Pancreas (tissue), 10 donors: ENCODE measurements around the gene IDUA. TPM values are rescaled to one million over a fixed set of nuclear protein-coding genes. Genes with fewer than 3 reads are reported as not detected.

Source experiments
- ATAC-seq, 4 donors: fragments of 200-7000 bp; cut with Tn5 transposase; one replicate each; pipeline versions ENCODE4 v1.8.0 to v1.9.1; 2020; ENCODE audit warnings: mild to moderate bottlenecking in 4 of 4, moderate library complexity in 4 of 4
- DNase-seq, 6 donors: peaks; one replicate each; pipeline ENCODE4 v3.0.0-alpha.2; 2020
- FAIRE-seq: peaks from 2 replicates; lab custom pipeline; 2012; peaks lifted over from hg19 to GRCh38; lab: Jason Lieb, UNC
- H3K27ac ChIP-seq, 4 donors: fragments of 200-600 bp; sonication (generic); 1 replicate in 3 of 4; 2 replicates in 1 of 4; pipeline versions ENCODE4 v1.5.0 to v1.8.0; 2020
- H3K27me3 ChIP-seq, 4 donors: fragments of 200-600 bp; one replicate each; pipeline ENCODE4 v1.8.0; 2021
- H3K36me3 ChIP-seq, 3 donors: fragments of 200-600 bp; sonication (generic) in 1 of 3; one replicate each; pipeline versions ENCODE4 v1.5.0 to v1.8.0; 2020 to 2021
- H3K4me1 ChIP-seq, 3 donors: fragments of 200-600 bp; one replicate each; pipeline ENCODE4 v1.8.0; 2021
- H3K4me3 ChIP-seq, 4 donors: fragments of 200-600 bp; sonication (generic) in 2 of 4; one replicate each; pipeline versions ENCODE4 v1.5.0 to v1.8.0; 2020 to 2021
- H3K9me3 ChIP-seq, 4 donors: fragments of 200-600 bp; one replicate each; pipeline ENCODE4 v1.8.0; 2021
- CTCF ChIP-seq, 4 donors: fragments of 200-600 bp; sonication (generic) in 3 of 4; IDR thresholded peaks; one replicate each; pipeline versions ENCODE4 v1.5.0 to v1.8.0; 2021; ENCODE audit warnings: antibody characterized with exemption in 4 of 4
- whole genome bisulfite sequencing, 2 donors: extraction: QIAGEN DNeasy Blood & Tissue Kit; methylation state at CpG; one replicate each; pipeline ENCODE4 v1.1.7; 2013; 5-methylcytosine and 5-hydroxymethylcytosine counted together
- intact Hi-C, 3 donors: fragments of 100-400 bp; cut with DNase I; formaldehyde crosslinking; loops; one replicate each; pipeline versions ENCODE4 v1.11.1 to v1.14.2; 2022
- polyA plus RNA-seq, 2 donors: library from polyadenylated mRNA; stranded (reverse); fragments of 200-250 nt; gene quantifications; one replicate each; pipeline ENCODE4 v1.2.3, GENCODE V29; 2013
- total RNA-seq, 6 donors: library from RNA; stranded (reverse); fragmentation: NEBNext Ultra II Directional in 4 of 6; extraction: Animal tissue kit (Norgen Biotek cat#: 25700) in 4 of 6; gene quantifications; one replicate each; pipeline versions ENCODE4 v1.2.1 to v1.2.4, GENCODE V29; 2021 to 2023
- donor health status: healthy with polysubstance abuse.
- donor health status: DM: no; HTN: no; CAD: no; lungs with moderate emphysema.
- donor health status: DM: no; HTN: no; CAD: no.
- donor health status: control.
- donor health status: control.
- donor health status: Bipolar disorder and iron deficiency.
- donor health status: DM: yes; HTN: yes; CAD: no.
- donor health status: DM: no; HTN: no; CAD: no.
- donor health status: DM: no; HTN: no; CAD: no.
- donor health status: DM: yes; HTN: yes; CAD: no.

Gene IDUA
- total and polyA plus RNA-seq, 8 donors, result 17.6 to 56.9 (median 23.3) TPM

DNA sequence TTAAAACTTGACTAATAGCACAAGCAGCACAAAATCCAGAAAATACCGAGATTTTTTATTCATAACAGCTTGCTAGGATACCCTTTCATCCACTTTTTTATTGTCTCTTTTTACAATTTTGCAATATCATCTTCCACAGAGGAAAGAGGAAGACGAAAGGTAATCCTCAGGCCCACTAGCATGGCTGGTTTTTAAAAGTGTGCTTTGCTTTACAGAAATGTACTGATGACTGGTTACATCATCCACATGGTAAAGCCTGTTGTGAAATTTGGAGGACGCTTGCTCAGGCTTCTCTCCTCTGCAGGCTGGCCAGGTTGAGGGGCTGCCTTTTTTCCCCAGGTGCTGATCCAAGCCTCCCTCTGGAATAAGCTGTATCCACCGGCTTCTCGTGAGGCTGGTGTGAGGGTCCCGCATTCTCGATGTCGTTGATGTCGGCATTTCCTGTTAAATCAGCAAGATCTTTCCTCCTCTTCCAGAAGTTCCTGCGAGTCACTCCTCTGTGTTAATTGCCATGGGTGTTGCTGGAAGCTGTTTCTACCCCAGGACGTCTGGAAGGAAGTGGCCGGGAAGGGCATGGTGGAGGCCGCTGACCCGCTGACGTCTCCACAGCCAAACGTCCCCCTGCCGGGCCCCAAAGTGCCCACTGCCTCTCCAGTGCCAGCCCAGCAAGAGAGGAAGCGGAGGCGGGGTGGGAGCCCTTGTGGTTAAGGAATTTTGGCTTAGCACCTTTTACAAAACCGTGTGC lies 7.7 kb upstream of the IDUA start:
- peak in 1 of 4 donors; percentile 48 for ATAC-seq
- DNase-seq, result no peak
- Histone ChIP-seq H3K4me1 (peaks cover 0 to under 1% (median 0%) of the 10 kb centered on the region in 3 donors), H3K9me3 (no peaks in the 10 kb centered on the region), H3K27ac (no peak overlapping the region), H3K27me3 (no peaks in the 10 kb centered on the region), H3K36me3 (no peaks in the 10 kb centered on the region), H3K4me3 (no peak overlapping the region)
- intact Hi-C loops, result no loop called here
- FAIRE-seq, result no peak
- 75 to 86% methylated on average over 20 of the region's 20 CpGs for WGBS, 2 donors
- TF ChIP-seq CTCF (IDR thresholded peaks at IDR 0.05), result no peak

DNA sequence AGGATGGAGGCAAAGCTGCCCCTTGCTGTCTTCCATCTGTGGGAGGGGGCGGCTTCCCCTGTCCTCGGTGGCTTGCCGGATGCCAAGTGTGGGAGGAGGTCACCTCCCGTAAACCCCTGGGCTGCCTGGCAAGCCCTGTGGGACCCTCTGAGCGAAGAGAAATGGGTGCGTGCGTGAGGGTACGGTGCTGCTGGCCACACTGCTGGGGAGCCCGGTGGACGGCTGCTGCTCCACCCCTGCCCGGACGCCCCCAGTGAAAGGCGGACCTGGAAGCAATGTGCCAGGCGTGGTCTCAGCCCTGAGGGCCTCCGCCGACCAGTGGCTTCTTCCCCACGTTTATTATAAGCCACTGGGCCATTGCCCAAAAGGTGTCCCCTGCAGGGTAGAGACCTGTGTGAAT lies 4.6 kb upstream of the IDUA start:
- TF ChIP-seq CTCF (IDR thresholded peaks at IDR 0.05), result no peak
- ATAC-seq (no peak), FAIRE-seq (no peak), DNase-seq (peak in 1 of 6 donors; percentile 60)
- Histone ChIP-seq H3K4me1 (peaks cover 6 to 14% (median 10%) of the 10 kb centered on the region in 3 donors), H3K4me3 (no peak overlapping the region), H3K27me3 (no peaks in the 10 kb centered on the region), H3K9me3 (no peaks in the 10 kb centered on the region), H3K27ac (no peak overlapping the region), H3K36me3 (no peaks in the 10 kb centered on the region)
- WGBS, 2 donors, result 90 to 92% methylated on average over 17 of the region's 17 CpGs
- intact Hi-C loops, result no loop called here

GRCh38 chr4:982814-983213 lies 4.0 kb upstream of the IDUA start:
- no peaks in the 10 kb centered on the region for H3K27me3 ChIP-seq
- H3K4me3 ChIP-seq, result no peak overlapping the region
- intact Hi-C loops, result no loop called here
- 95 to 96% methylated on average over 15 of the region's 15 CpGs for WGBS, 2 donors
- DNase-seq, result peak in 1 of 6 donors; percentile 9
- H3K9me3 ChIP-seq, result no peaks in the 10 kb centered on the region
- no peak for TF ChIP-seq CTCF (IDR thresholded peaks at IDR 0.05)
- no peak for FAIRE-seq
- ATAC-seq, result no peak
- no peak overlapping the region for H3K27ac ChIP-seq
- peaks cover 6 to 14% (median 14%) of the 10 kb centered on the region in 3 donors for H3K4me1 ChIP-seq
- no peaks in the 10 kb centered on the region for H3K36me3 ChIP-seq

GRCh38 chr4:984336-985054 lies 2.3 kb upstream of the IDUA start:
- H3K27ac ChIP-seq, result peak overlapping the region in 2 of 4 donors; percentile 8 to 34

More at GRCh38 chr4:984336-985054, 2.3 kb upstream of the IDUA start:
- FAIRE-seq, result no peak
- peak in 1 of 6 donors; percentile 10 for DNase-seq
- no peaks in the 10 kb centered on the region for H3K27me3 ChIP-seq
- intact Hi-C loops, result no loop called here
- peak in 2 of 4 donors; percentile 7 to 8 for ATAC-seq
- H3K9me3 ChIP-seq, result no peaks in the 10 kb centered on the region
- WGBS, 2 donors, result 60 to 65% methylated on average over 15 of the region's 15 CpGs
- no peak for TF ChIP-seq CTCF (IDR thresholded peaks at IDR 0.05)
- H3K4me3 ChIP-seq, result peak overlapping the region in 2 of 4 donors; percentile 22 to 43
- peaks cover 6 to 18% (median 14%) of the 10 kb centered on the region in 3 donors for H3K4me1 ChIP-seq
- no peaks in the 10 kb centered on the region for H3K36me3 ChIP-seq
